T-helper 1 cell treated with Interleukin-12 subunit alpha and Interleukin-12 subunit beta and Interleukin-4 antibody, amounts not matched to agents 30 ng/mL and 1 ng/mL, for 36 hours (primary cell): Measurements from ENCODE around the gene ABR. TPM values are rescaled to one million over a fixed set of nuclear protein-coding genes. Genes with fewer than 3 reads are reported as not detected.
"Not testable (repeated sequence)": the region's sequence is repeated elsewhere in the genome, so short reads cannot be mapped to it uniquely, and the experiment has no call there.

Experiments
- intact Hi-C: fragments of 100-400 bp; cut with micrococcal nuclease; formaldehyde crosslinking; loops from one replicate; pipeline ENCODE4 v1.15.1; 2024
- total RNA-seq: library from RNA; stranded (reverse); gene quantifications from 2 replicates; pipeline ENCODE4 v1.2.3, GENCODE V29; 2022

The ABR gene
- total RNA-seq, 1 donor from 2014 or later: 139 TPM

DNA sequence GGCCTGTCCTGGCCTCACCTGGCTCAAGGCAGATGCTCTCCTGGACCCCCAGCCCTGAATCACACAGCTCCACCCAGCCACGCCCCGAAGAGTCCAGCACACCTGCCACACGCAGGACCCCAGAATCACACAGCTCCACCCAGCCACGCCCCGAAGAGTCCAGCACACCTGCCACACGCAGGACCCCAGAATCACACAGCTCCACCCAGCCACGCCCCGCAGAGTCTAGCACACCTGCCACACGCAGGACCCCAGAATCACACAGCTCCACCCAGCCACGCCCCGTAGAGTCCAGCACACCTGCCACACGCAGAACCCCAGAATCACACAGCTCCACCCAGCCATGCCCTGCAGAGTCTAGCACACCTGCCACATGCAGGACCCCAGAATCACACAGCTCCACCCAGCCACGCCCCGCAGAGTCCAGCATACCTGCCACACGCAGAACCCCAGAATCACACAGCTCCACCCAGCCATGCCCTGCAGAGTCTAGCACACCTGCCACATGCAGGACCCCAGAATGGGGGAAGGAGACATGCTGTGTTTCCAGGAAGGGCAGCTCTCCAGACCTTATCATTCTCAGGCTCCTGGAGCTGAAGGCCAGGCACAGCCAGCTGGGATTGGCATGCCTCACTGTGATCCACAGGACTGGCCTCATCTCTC lies 105.7 kb downstream of the ABR start:
- intact Hi-C loops: not testable (repeated sequence)

DNA sequence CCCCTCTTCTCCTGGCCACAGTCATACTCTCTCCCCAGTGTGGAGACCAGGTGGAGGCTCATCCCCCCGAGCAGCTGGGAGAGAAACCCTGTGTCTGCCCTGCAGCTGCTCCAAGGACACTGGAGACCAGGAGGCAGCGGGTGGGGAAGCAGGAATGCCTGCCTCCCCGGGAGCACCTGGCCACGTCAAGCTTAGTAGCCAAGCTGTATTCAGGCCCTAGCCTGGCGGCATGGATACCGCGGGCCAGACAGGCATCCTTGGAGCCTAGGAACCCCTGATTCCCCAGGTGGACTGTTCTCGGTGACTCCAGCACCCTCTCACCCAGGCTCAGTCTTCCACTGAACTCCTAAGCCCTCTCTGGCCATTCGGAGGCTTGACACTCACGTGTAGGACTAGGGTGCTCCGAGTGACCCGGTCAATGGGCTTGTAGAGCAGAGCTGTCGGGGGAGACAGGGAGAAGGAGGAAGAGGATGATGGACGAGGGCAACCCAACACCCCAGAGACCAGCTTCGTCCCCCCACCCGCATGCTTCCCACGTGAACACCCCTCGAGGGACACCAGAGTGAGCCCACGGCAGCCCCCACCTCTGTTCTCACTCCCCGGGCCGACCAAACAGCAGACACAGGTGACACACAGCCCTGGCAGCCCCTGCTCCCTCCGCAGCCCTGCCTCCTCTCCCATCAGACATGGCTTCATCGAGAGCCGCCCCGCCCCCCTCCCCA lies 106.4 kb downstream of the ABR start:
- intact Hi-C loops: no loop called here

DNA sequence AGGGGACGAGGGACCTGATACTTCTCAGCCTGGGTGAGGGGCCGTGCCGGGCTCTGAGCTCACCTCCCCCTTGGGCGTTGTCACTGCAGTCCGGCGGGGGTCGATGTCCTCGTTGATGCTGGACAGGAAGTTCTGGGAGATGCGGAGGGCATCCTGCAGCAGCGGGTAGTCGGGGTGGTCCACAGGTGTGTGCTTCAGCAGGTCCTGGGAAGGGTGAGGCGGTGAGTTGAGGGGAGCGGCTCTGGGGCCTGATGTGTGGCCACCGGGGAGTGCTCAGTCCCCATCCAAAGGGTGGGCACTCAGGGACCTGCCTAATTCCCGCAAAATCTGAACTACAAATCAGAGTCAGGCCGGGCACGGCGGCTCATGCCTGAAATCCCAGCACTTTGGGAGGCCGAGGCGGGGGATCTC lies 107.2 kb downstream of the ABR start:
- intact Hi-C loops: no loop called here

DNA sequence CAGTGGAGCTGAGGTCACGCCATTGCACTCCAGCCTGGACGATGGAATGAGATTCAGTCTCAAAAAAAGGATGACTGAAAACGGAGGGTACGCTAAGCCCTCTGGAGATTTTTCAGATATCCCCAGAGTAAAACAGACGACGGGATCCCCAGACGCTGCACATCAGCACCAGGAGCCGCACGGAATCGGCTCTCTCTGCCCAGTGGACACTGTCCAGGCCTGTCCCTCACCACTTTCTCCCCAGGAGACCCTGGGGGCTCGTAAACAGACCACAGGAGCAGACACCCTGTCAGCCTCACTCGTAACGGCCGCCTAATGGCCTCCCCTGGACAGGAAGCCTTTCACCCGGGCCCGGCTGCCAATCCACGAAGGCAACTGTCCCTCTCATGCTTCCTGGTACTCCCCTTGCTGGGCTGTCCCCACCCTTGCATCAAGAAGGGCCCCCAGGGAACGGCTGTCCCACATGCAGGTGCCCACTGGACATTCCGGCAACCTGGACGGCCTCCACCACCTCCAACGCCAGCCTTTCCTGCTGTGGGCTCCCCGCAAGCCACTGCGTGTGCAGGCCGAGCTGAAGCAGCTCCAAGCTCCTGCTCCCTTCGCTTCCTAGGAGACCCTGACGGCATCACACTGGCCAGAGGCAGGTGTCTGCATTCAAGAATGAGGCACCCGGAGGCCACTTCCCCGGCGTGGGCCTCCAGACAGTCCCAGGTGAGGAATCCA lies 108.5 kb downstream of the ABR start:
- intact Hi-C loops: no loop called here

DNA sequence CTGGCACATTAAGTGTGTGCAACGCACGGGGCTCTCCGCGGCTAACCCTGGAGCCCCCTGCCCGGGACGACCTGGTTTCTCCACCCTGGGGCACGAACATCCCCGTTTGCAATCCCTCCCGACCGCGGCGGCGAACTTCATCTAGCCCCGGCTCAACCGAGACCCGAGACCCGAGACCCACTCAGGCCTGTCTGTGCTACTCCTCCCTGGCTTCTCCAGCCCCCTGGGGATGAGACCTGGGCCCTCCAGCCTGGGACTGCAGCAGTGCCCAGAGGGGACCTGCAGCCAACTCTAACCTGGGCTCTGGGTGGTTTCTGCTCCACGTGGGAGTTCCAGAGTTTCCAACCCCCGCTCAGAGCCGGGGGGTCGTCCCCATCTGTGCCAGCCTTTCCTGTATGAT lies 109.4 kb downstream of the ABR start:
- intact Hi-C loops: no loop called here

DNA sequence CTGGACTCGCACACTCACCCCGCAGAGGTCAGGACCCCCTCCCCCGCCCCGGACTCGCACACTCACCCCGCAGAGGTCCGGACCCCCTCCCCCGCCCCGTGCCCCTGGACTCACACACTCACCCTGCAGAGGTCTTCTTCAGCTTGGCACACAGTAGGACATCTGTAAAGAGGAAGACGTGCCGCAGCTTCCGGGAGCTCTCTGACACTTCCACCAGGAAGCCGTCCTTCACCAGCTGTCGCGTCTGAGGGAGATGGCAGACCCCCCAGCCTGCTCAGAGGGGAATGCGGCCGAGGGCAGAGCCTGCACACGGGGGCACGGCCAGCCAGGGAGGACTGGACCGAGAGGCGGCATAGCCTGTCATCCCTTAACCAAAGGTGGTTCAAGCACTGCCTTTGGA lies 109.9 kb downstream of the ABR start:
- intact Hi-C loops: no loop called here

DNA sequence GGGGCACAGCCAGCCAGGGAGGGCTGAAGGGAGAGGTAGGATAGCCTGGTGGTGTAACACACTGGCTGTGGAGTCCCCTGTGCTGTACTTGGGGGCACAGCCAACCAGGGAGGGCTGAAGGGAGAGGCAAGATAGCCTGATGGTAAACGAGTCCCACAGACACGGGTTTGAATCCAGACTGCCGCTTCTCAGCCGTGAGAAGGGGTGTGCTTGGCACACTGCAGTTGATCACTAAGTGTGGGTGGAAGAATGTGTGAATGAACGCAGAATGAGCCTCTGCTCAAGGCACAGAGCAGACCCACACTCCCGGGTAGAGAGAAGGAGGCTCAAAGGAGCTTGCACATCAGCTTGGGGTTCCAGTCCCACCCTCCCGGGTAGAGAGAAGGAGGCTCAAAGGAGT lies 111.4 kb downstream of the ABR start:
- intact Hi-C loops: no loop called here

DNA sequence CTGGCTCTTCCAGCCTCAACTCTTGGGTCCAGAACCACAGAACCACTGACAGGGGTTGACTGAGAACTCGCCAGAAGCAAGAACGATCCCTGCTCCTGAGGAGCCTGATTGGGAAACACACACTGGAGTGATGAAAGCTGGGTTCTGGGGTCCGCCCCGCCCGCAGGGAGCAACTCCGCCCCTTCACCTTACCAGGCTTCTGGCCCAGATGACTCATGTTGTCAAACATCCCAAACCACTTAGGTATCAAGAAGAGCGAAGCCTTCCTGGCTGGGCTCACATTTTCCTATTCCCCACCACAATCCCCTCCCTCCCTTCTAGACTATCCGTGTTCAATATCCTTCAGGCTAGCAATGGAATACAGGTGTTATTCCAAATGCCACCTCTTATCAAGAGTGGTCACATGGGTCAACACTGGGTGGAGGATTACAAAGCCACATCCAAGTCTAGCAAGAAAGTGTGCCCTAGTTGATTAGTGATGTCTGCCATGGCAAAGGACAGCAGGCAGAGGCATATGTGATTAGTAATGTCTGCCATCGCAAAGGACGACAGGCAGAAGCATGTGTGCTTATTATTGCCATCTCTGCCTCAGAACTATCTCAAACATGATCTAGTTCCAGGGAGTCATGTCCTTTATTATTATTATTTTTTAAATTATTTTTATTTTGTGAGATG lies 112.4 kb downstream of the ABR start:
- intact Hi-C loops: no loop called here

DNA sequence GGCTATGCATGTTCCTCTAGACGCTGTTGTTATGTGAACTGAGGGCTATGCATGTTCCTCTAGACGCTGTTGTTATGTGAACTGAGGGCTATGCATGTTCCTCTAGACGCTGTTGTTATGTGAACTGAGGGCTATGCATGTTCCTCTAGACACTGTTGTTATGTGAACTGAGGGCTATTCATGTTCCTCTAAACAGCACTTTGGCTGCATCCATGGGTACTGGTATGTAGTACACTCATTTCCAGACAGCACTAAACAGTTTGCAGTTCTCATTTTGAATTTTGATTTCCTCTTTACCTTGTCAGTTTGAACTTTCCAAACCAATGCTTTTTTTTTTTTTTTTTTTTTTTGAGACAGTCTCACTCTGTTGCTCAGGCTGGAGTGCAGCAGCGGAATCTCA lies 114.4 kb downstream of the ABR start:
- intact Hi-C loops: not testable (repeated sequence)

DNA sequence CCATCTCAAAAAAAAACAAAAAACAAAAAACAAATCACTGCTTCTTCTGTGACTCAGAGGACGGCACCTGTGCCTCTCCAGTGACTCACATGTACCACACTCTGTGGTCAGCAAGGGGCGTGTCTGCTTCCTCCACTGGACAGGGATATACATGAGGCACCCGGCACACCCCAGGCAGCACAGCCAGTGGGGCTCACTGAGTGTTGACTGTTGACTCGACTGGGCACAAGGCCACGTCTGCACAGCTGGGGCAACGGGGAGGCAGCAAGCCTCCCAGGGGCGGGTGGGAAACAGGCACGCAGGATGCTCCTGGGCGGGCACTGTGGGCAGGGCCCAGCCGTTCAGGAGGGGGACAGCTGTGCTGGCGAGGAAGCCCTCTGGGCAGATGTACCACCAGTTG lies 118.8 kb downstream of the ABR start:
- intact Hi-C loops: no loop called here

DNA sequence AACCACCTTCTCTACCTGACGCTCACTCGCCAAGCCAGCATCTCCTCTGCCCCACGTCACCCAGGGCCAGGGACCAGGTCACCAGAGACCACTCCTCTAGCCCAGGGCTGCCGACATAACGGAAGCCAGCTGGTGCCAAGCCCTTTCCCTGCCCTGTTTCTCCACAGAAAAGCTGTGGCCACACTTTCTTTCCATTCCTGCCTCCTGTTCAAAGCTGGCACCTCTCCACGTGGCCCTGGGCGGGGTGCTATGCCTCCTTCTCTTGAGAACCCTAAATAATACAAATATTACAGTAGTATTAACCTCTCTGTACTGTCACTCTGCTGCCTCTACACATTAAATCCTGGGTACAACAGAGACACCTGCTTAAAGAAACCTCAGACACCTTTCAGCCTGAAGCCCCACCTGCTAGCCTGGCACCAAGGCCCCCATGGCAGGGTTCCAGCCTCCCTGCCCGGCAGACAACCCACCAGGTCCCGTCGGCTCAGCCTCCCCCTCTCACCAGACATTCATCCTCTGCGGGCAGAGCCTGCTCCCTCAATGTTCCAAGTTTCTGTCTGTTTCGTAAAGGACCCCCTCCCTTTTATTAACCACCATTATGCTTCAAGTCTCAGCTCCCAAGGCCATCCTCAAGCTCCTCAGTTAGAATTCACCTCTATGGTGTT lies 120.5 kb downstream of the ABR start:
- intact Hi-C loops: no loop called here

DNA sequence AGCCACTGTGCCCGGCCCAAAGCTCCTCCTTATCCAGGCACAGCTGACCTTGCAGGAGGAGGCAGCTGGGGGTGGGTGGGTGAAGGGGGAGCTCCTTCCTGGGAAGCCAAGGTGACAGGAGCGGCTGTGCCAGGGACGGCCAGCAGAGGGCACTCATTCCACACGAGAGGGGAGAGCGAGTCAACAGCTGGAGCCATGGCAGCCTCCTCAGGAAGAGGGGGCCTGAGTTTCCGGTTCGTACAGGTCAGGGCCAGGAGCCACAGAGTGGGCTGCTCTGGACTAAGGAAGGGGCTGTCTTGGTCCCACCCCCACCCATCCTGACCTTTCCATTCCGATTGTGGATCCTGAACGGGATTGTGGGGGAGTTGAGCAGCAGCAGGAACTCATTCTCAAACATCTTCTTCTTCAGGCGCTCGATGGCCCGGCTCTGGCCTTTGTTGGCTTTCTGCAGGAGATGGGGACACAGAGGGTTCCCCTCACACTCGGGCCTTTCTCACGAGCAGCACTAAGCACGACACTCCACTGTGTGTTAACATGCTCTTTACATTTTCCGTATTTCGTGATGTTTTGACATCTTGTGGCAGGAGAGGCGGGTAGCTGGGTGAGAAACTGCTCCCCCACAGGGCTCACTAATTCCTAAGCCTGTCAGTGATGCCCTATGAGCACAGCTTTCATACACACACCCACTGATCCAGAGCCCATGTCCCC lies 121.2 kb downstream of the ABR start:
- intact Hi-C loops: no loop called here

DNA sequence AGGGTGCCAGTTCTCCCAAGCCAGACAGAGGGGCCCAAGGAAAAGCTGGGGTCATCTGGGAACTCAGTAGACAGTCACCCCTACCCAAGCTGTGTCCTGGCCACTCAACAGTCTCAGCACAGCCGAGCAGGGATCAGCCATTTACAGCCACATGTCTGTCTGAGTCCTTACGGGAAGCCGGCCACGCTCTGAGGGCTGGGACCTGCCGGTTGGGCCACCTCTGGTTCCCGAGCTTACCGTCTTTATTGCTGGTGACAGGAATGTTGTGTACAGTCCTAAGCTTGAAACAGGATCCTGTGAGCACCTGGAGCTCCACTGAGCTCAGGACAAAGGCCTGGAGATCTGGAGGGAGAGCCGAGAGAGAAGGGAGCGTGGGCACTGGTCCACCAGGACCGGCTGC lies 123.0 kb downstream of the ABR start:
- intact Hi-C loops: no loop called here

DNA sequence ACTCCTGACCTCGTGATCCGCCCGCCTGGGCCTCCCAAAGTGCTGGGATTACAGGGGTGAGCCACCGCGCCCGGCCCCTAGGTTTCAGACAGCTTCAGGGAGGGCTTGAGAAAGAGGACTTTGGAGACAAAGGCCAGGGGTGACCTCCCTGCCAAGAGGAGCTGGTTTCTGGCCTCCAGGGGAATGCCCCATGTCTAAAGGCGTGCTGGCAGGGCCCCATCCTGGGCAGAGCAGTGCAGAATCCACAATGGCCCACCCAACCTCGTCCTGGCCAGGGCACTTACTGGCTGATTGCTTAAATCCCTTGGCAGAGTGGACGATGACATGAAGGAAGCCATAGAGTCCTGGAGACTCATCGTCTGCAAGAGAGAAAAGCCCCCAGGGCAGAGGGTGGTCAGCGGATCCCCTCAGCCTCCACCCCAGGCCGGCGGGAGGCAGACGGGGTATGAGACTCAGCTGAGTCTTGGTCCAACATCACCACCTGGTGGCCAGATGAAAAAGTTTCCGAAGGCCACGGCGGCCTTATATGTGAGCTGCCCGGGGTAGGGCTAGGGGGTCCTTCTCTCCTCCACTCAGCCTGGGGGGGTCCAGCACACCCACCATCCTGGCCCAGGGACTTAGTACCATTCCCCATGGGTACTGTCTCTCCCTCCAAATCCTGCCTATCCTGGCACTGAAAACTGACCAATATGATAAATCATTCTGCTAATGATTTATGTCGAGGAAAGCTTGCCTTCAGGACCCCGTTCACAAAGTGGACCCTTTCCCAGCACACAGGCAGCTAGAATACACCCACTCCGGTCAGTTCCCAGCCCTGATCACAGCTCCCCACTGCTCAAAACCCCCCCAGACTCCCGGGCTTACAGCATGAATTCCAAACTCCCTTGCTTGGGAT lies 123.8 kb downstream of the ABR start:
- intact Hi-C loops: no loop called here

DNA sequence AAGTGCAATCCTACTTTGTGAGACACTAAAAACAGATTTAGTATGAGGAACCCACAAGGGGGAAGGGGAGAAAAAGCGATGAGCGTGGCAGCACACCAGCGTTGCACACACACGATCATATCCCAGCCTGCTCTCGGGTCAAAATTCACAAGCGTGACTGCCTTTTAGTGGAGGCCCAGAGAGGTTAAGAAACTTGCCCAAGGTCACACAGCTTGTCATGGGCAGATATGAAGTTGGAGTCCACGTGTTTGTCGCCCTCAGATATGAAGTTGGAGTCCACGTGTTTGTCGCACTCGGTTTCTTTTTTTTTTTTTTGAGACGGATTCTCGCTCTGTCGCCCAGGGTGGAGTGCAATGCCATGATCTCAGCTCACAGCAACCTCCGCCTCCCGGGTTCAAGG lies 124.5 kb downstream of the ABR start:
- intact Hi-C loops: no loop called here

DNA sequence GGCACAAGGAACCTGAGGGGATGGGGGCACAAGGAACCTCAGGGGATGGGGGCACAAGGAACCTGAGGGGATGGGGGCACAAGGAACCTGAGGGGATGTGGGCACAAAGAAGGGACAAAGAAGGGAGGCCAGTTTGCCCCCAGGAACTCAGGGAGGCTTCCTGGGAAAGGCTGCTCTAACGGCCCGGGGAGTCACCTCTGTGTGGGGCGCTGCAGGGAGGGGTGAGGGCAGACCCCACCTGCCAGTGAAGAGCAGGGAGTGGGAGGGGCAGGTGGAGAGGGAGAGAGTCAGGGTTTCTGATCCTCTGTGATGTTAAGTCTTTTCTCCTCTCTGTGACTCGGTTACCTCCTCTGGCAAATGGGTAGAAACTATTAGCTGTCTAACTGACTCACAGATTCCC lies 125.1 kb downstream of the ABR start:
- intact Hi-C loops: no loop called here

DNA sequence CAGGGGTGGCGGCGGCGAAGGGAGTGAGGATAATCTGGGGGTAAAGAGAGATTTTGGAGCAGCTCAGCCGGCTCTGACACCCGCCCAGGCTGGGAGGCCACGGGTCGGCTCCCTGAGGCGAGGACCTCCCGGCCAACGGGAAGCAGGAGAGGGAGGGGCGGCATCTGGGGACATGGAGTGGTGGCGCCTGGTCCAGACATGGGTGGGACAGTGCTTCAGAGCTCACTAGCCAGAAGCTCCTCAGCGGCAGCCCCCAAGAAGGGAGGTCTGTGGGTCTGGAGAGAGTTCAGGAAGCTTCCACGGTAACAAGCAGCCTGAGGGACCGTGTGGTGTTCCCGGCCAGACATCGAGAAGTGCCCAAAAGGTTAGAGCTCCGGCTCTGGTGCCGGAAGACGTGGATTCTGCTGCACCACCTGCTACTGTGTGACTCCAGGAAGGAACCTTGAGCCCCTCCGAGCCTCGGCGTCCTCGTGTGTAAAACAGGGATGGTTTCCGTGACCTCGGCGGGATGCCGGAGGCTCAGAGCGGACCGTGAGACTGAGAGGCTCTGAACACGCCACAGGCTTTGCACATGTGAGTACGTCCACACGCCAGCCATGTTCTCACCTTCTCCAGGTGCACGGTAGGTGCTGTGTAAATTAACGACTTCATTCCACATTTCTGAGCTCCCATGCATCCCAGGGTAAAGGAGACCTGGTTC lies 126.0 kb downstream of the ABR start:
- intact Hi-C loops: no loop called here

DNA sequence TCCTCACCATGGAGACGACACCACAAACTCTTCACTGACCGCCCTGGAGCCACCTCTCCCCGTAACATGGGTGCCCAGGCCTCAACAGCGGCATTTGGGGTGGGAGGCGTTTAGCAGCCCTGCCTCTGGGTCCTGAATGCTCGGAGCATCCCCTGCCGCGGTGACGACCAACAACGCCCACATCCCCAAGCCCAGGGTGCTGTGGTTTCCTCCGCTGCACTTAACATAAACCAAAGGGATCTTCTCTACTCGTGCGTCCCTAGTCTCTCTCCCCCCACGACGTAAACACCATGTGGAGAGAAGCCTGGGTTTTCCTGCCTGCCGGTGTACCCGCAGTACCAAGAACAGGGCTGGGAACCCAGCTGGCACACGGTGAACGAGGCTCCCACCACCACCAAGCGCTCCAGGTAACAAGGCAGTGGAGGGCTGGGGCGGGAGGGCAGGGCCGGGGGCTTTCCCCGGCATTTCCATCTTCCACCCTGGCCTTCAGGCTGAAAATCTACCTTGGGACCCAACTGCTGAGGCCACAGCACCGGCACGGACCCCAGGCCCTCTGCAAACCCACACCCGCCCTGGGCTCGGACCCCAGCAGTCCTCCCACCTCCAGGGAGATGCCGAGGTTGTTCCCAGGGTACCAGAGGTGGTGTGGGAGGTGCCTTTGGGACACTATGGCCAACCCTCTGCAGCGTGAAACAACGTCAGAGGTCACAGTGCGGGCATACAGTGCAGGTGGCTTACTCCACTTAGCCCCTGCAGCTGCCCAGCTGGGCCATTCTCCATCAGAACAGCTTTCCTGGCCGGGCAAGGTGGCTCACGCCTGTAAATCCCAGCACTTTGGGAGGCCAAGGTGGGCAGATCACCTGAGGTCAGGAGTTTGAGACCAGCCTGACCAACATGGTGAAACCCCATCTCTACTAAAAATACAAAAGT lies 128.5 kb downstream of the ABR start:
- intact Hi-C loops: no loop called here
